Upper lobe of right lung (tissue), 1 donor: ENCODE measurements around the gene CAMK4. TPM values are rescaled to one million over a fixed set of nuclear protein-coding genes. Genes with fewer than 3 reads are reported as not detected.
"Not testable (repeated sequence)": the region's sequence is repeated elsewhere in the genome, so short reads cannot be mapped to it uniquely, and the experiment has no call there.

ENCODE experiments used
- ATAC-seq: fragments of 200-7000 bp; cut with Tn5 transposase; one replicate; pipeline ENCODE4 v1.9.1; 2020; ENCODE audit warnings: mild to moderate bottlenecking, moderate library complexity
- DNase-seq: peaks from one replicate; pipeline ENCODE4 v3.0.0-alpha.2; 2020
- H3K27ac ChIP-seq: fragments of 200-600 bp; one replicate; pipeline ENCODE4 v1.8.0; 2022
- H3K27me3 ChIP-seq: fragments of 200-600 bp; one replicate; pipeline ENCODE4 v1.8.0; 2022; ENCODE audit warnings: mild to moderate bottlenecking
- H3K36me3 ChIP-seq: fragments of 200-600 bp; one replicate; pipeline ENCODE4 v1.8.0; 2022
- H3K4me1 ChIP-seq: fragments of 200-600 bp; one replicate; pipeline ENCODE4 v1.8.0; 2022
- H3K4me3 ChIP-seq: fragments of 200-600 bp; one replicate; pipeline ENCODE4 v1.8.0; 2022; ENCODE audit warnings: mild to moderate bottlenecking
- H3K9me3 ChIP-seq: fragments of 200-600 bp; one replicate; pipeline ENCODE4 v1.8.0; 2022
- CTCF ChIP-seq: fragments of 200-600 bp; IDR thresholded peaks from one replicate; pipeline ENCODE4 v1.8.0; 2022; ENCODE audit warnings: antibody characterized with exemption
- intact Hi-C: fragments of 100-400 bp; cut with DNase I; formaldehyde crosslinking; loops from one replicate; pipeline ENCODE4 v1.11.0; 2022
- total RNA-seq: library from RNA; stranded (reverse); fragmentation: NEBNext Ultra II Directional; extraction: Animal tissue kit (Norgen Biotek cat#: 25700); gene quantifications from one replicate; pipeline ENCODE4 v1.2.1, GENCODE V29; 2021
- donor health status: DM: no; HTN: yes; CAD: no; lungs with severe emphysema.

The CAMK4 gene
- total RNA-seq, 1 donor from 2014 or later: 3.8 TPM

- TF ChIP-seq CTCF: no peak
- ATAC-seq (no peak), DNase-seq (no peak)
- H3K27ac ChIP-seq: no peak overlapping the region
- no peaks in the 10 kb centered on the region for H3K9me3 ChIP-seq
- intact Hi-C loops: no loop called here
- H3K4me3 ChIP-seq: no peak overlapping the region
- no peaks in the 10 kb centered on the region for H3K4me1 ChIP-seq
- no peaks in the 10 kb centered on the region for H3K36me3 ChIP-seq
- no peaks in the 10 kb centered on the region for H3K27me3 ChIP-seq
These were observed 183.4 kb downstream of the CAMK4 start for GRCh38 chr5:111407562-111407961.

GRCh38 chr5:111408817-111409216, 184.6 kb downstream of the CAMK4 start:
- no peak overlapping the region for H3K27ac ChIP-seq
- H3K9me3 ChIP-seq: no peaks in the 10 kb centered on the region
- H3K27me3 ChIP-seq: no peaks in the 10 kb centered on the region
- no peak for TF ChIP-seq CTCF
- no peaks in the 10 kb centered on the region for H3K36me3 ChIP-seq
- H3K4me1 ChIP-seq: no peaks in the 10 kb centered on the region
- no peak overlapping the region for H3K4me3 ChIP-seq
- ATAC-seq (no peak), DNase-seq (no peak)
- intact Hi-C loops: no loop called here

GRCh38 chr5:111409266-111409665, 185.1 kb downstream of the CAMK4 start:
- H3K36me3 ChIP-seq, DNase-seq, H3K9me3 ChIP-seq, H3K27me3 ChIP-seq, H3K4me1 ChIP-seq, ATAC-seq, H3K4me3 ChIP-seq, intact Hi-C loops, H3K27ac ChIP-seq: not testable (repeated sequence)

GRCh38 chr5:111410067-111410466, 185.9 kb downstream of the CAMK4 start:
- intact Hi-C loops, ATAC-seq, H3K36me3 ChIP-seq: not testable (repeated sequence)

DNA sequence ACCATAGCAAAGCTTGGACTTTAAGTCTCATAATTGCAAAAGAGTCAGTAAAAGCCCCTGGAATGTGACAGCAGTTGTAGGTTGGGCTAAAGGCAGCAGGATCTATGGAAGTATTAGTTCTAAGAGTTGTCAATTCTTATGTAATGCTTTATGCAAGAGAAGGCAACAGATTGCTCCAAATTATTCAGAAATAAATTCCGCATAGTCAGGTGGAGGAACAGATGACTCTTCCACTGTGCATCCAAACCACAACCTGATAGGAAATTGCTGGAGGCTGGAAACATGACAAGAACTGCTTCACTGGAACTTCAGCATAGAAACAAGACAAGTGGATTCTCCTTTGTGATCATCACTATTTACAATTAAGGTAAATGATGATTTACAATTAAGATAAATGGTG, 187.1 kb downstream of the CAMK4 start:
- no peak overlapping the region for H3K4me3 ChIP-seq
- ATAC-seq (no peak), DNase-seq (no peak)
- no peaks in the 10 kb centered on the region for H3K9me3 ChIP-seq
- no peaks in the 10 kb centered on the region for H3K27me3 ChIP-seq
- intact Hi-C loops: no loop called here
- no peaks in the 10 kb centered on the region for H3K36me3 ChIP-seq
- H3K4me1 ChIP-seq: no peaks in the 10 kb centered on the region
- H3K27ac ChIP-seq: no peak overlapping the region
- TF ChIP-seq CTCF: no peak

More at GRCh38 chr5:111410067-111410466, 185.9 kb downstream of the CAMK4 start:
- H3K4me3 ChIP-seq, H3K27ac ChIP-seq, H3K9me3 ChIP-seq, H3K4me1 ChIP-seq, DNase-seq, H3K27me3 ChIP-seq: not testable (repeated sequence)

- Histone ChIP-seq H3K36me3 (no peaks in the 10 kb centered on the region), H3K4me3 (no peak overlapping the region), H3K4me1 (no peaks in the 10 kb centered on the region), H3K27ac (no peak overlapping the region), H3K27me3 (no peaks in the 10 kb centered on the region), H3K9me3 (no peaks in the 10 kb centered on the region)
- DNase-seq (no peak), ATAC-seq (no peak)
- intact Hi-C loops: no loop called here
- TF ChIP-seq CTCF: no peak
These were observed 188.4 kb downstream of the CAMK4 start for GRCh38 chr5:111412593-111412992.

DNA sequence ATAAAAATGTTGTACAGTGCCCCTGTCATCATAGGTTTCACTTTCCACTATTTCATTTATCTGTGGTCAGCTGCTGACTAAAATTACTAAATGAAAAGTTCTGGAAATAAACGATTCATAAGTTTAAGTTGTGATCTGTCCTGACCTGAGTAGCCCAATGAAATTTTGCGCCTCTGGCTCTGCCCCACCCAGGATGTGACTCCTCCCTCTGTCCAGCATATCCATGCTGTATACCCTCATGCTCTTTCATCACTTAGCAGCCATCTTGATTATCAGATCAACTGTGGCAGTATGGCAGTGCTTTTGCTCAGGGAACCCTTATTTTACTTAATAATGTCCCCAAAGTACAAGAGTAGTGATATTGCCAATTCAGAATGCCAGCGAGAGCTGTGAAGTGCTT, 190.9 kb downstream of the CAMK4 start:
- Histone ChIP-seq H3K9me3 (no peaks in the 10 kb centered on the region), H3K4me3 (no peak overlapping the region), H3K36me3 (no peaks in the 10 kb centered on the region), H3K27me3 (no peaks in the 10 kb centered on the region), H3K27ac (no peak overlapping the region), H3K4me1 (no peaks in the 10 kb centered on the region)
- no peak for DNase-seq
- TF ChIP-seq CTCF: no peak
- no peak for ATAC-seq
- intact Hi-C loops: no loop called here
